CD4-positive, CD25-positive, alpha-beta regulatory T cell (primary cell): Measurements from ENCODE around the gene CA5B. TPM values are rescaled to one million over a fixed set of nuclear protein-coding genes. Genes with fewer than 3 reads are reported as not detected.
"Not testable (repeated sequence)": the region's sequence is repeated elsewhere in the genome, so short reads cannot be mapped to it uniquely, and the experiment has no call there.

Experiments
- ATAC-seq, 2 donors: fragments of 150-1000 bp; cut with Tn5 transposase; one replicate each; pipeline ENCODE4 v1.10.0; 2021; ENCODE audit warnings: low read depth in 2 of 2, moderate number of reproducible peaks in 2 of 2, moderate library complexity in 1 of 2
- DNase-seq, 3 donors: peaks; one replicate each; pipeline versions ENCODE4 v3.0.0 to v3.0.0-alpha.2; 2012 to 2022; ENCODE audit warnings: mixed read lengths in 1 of 3
- H3K27ac ChIP-seq: one replicate; pipeline ENCODE4 v1.7.0; 2013; ENCODE audit warnings: mild to moderate bottlenecking, low read length; ENCODE audit not compliant: insufficient read depth, poor library complexity, severe bottlenecking
- H3K27me3 ChIP-seq: one replicate; pipeline ENCODE4 v1.7.0; 2013; ENCODE audit warnings: low read length; ENCODE audit not compliant: control insufficient read depth, insufficient read depth
- H3K36me3 ChIP-seq: one replicate; pipeline ENCODE4 v1.7.0; 2013; ENCODE audit warnings: mild to moderate bottlenecking, low read length, moderate library complexity; ENCODE audit not compliant: control insufficient read depth, insufficient read depth
- H3K4me1 ChIP-seq: 2 replicates; pipeline ENCODE4 v1.7.0; 2013; ENCODE audit warnings: mild to moderate bottlenecking, low read length; ENCODE audit not compliant: insufficient read depth, control insufficient read depth, poor library complexity, severe bottlenecking
- H3K4me3 ChIP-seq: one replicate; pipeline ENCODE4 v1.7.0; 2013; ENCODE audit warnings: low read depth, mild to moderate bottlenecking, low read length, moderate library complexity
- H3K9me3 ChIP-seq, 2 experiments: 1 replicate in 1 of 2; 2 replicates in 1 of 2; pipeline ENCODE4 v1.7.0; 2013; ENCODE audit warnings: low read length in 2 of 2, mild to moderate bottlenecking in 1 of 2, moderate library complexity in 1 of 2; ENCODE audit not compliant: control insufficient read depth in 2 of 2
- H3K27ac Mint-ChIP-seq, 3 donors: one replicate each; pipeline ENCODE4 v1.8.0; 2020 to 2022; ENCODE audit warnings: mild to moderate bottlenecking in 3 of 3, mixed read lengths in 3 of 3, moderate library complexity in 2 of 3
- H3K27me3 Mint-ChIP-seq: one replicate; pipeline ENCODE4 v1.8.0; 2022; ENCODE audit warnings: mild to moderate bottlenecking, mixed read lengths
- H3K36me3 Mint-ChIP-seq: one replicate; pipeline ENCODE4 v1.8.0; 2020; ENCODE audit warnings: mixed read lengths
- H3K4me1 Mint-ChIP-seq, 4 donors: one replicate each; pipeline ENCODE4 v1.8.0; 2020 to 2022; ENCODE audit warnings: mixed read lengths in 4 of 4, mild to moderate bottlenecking in 1 of 4
- H3K4me3 Mint-ChIP-seq, 4 donors: one replicate each; pipeline ENCODE4 v1.8.0; 2020 to 2022; ENCODE audit warnings: mild to moderate bottlenecking in 4 of 4, mixed read lengths in 4 of 4, moderate library complexity in 3 of 4
- H3K9me3 Mint-ChIP-seq, 7 donors: one replicate each; pipeline ENCODE4 v1.8.0; 2020 to 2022; ENCODE audit warnings: mixed read lengths in 7 of 7, mild to moderate bottlenecking in 3 of 7, moderate library complexity in 2 of 7
- polyA plus RNA-seq, 4 donors: library from polyadenylated mRNA; unstranded; fragments of 300-500 nt; fragmentation: Illumina TruSeq; gene quantifications; one replicate each; pipeline ENCODE4 v1.2.3, GENCODE V29; 2021
- total RNA-seq: library from RNA; stranded (reverse); gene quantifications from one replicate; pipeline ENCODE4 v1.2.3, GENCODE V29; 2022

Gene CA5B
- total and polyA plus RNA-seq, 5 donors from 2014 or later = 34.9 to 74.3 (median 52.5) TPM

DNA sequence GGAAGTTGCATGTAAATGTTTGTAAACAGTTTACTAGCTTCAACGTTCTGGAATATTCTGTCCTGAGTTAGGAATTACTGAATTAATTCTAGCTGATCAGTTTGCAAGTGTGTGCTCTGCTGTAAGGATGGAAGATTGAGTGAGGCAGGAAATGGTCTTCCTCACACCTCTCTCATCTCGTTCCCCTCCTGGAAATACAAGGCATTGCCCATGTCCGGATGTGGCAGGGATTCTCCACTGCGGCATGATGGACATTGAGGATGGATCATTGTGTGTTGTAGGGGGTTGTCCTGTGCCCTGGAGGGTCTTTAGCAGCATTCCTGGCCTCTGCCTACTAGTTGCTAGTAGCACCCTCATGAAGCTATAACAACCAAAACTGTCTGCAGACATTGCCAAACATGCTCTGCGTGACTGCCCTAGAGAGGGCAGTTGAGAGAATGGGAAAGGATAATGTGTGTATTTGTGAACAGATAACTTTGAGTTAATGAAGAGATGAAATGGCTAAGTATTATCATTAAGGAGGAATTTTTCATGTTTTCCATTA is 12.6 kb downstream of the CA5B start:
- no peaks in the 10 kb centered on the region for H3K36me3 ChIP-seq
- H3K9me3 ChIP-seq = no peaks in the 10 kb centered on the region
- peak overlapping the region; percentile 90 to 98 (median 94) for H3K27ac Mint-ChIP-seq
- peak in 1 of 2 donors; percentile 33 for ATAC-seq
- H3K36me3 Mint-ChIP-seq = peaks cover 35% of the 10 kb centered on the region
- peak overlapping the region; percentile 93 for H3K27ac ChIP-seq
- H3K27me3 Mint-ChIP-seq = peaks cover 7% of the 10 kb centered on the region
- H3K9me3 Mint-ChIP-seq = peaks cover 0 to 2% (median 0%) of the 10 kb centered on the region in 7 donors
- H3K4me3 Mint-ChIP-seq = peak overlapping the region; percentile 70 to 93 (median 78)
- peaks cover 23 to 89% (median 44%) of the 10 kb centered on the region in 4 donors for H3K4me1 Mint-ChIP-seq
- peak overlapping the region; percentile 68 for H3K4me3 ChIP-seq
- H3K4me1 ChIP-seq = peaks cover 51% of the 10 kb centered on the region
- DNase-seq = peak in 1 of 3 donors; percentile 37
- no peaks in the 10 kb centered on the region for H3K27me3 ChIP-seq

DNA sequence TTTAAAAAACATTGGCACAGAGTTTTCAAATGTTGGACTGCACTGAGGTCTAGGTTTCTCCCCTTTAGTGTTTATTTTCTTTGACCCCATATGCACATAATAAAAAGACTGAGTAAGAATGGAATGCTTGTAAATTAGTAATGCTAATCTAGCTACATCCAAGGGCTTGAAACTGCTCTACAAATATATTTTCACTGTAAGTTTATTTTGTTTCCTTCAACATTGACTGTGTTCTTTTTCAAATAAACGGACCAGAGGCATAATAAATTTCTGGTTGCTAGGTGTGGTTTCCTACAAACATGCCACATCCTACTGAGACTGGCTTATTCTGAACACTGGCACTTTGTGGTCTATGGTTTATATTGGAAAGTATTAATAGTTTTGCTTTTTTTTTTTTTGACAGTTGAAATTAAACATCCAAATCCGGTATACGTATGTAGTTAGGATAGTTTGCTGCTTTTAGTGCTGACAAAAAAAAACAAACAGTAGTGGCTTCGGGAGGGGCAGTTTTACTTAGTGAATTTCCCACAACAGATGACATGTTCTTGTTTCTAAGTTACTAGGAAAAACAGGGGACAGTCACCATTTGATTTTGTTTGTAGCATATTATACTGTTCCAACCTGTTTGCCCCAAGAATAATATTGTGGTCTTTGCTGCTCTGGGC is 13.2 kb downstream of the CA5B start:
- H3K27ac ChIP-seq = peak overlapping the region; percentile 93
- peak overlapping the region; percentile 90 to 98 (median 94) for H3K27ac Mint-ChIP-seq
- H3K36me3 ChIP-seq = no peaks in the 10 kb centered on the region
- peak overlapping the region; percentile 70 to 93 (median 78) for H3K4me3 Mint-ChIP-seq
- H3K4me3 ChIP-seq = peak overlapping the region; percentile 68
- peaks cover 36% of the 10 kb centered on the region for H3K36me3 Mint-ChIP-seq
- H3K9me3 Mint-ChIP-seq = peaks cover 0 to 2% (median 0%) of the 10 kb centered on the region in 7 donors
- peaks cover 23 to 92% (median 48%) of the 10 kb centered on the region in 4 donors for H3K4me1 Mint-ChIP-seq
- peaks cover 12% of the 10 kb centered on the region for H3K27me3 Mint-ChIP-seq
- H3K9me3 ChIP-seq = no peaks in the 10 kb centered on the region
- ATAC-seq (peak; percentile 79 to 85), DNase-seq (peak; percentile 6 to 86 (median 86))
- H3K4me1 ChIP-seq = peaks cover 51% of the 10 kb centered on the region
- H3K27me3 ChIP-seq = no peaks in the 10 kb centered on the region

DNA sequence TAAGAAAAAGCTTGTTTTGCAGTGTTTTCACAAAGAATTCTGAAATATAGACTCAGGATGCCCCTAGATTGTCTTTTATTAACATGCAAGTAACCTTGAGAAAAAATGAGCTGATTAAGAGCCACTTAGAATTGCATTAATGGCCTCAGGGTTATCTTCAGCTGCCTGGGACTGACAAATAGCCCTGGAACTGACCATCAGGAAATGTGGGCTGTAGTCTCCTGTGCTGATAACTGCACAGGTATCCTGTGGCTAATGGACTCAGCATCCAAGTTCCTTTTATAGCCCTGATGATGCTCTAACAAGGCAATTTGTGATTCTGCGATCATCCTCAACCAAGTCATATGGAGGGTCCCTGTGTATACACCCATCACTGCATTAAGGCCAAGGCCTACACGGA is 17.0 kb downstream of the CA5B start:
- peaks cover 12% of the 10 kb centered on the region for H3K27me3 Mint-ChIP-seq
- no peak for ATAC-seq
- Histone ChIP-seq H3K27me3 (no peaks in the 10 kb centered on the region), H3K36me3 (no peaks in the 10 kb centered on the region), H3K4me3 (no peak overlapping the region), H3K9me3 (no peaks in the 10 kb centered on the region), H3K4me1 (peaks cover 52% of the 10 kb centered on the region), H3K27ac (no peak overlapping the region)
- H3K4me1 Mint-ChIP-seq = peaks cover 20 to 88% (median 41%) of the 10 kb centered on the region in 4 donors
- H3K36me3 Mint-ChIP-seq = peaks cover 22% of the 10 kb centered on the region
- no peak overlapping the region for H3K4me3 Mint-ChIP-seq
- no peak for DNase-seq
- no peaks in the 10 kb centered on the region for H3K9me3 Mint-ChIP-seq
- H3K27ac Mint-ChIP-seq = peak overlapping the region in 2 of 3 donors; percentile 38 to 70

DNA sequence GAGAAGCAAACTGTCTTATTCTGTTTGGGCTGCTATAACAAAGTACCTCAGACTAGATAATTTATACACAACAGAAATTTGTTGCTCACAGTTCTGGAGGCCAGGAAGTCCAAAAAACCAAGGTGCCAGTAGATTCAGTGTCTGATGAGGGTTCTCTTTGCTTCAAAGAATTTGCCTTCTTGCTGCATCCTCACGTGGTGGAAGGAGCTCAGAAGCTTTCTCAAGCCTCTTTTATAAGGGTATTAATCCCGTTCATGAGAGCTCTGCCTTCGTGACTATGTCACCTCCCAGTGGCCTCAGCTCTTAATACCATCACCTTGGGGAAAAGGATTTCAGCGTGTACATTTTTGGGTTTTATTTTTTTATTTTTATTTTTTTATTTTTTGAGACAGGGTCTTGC is 20.1 kb downstream of the CA5B start:
- Histone ChIP-seq H3K27ac (no peak overlapping the region), H3K4me3 (no peak overlapping the region), H3K4me1 (peaks cover 36% of the 10 kb centered on the region), H3K36me3 (no peaks in the 10 kb centered on the region), H3K9me3 (no peaks in the 10 kb centered on the region), H3K27me3 (no peaks in the 10 kb centered on the region)
- DNase-seq (peak in 2 of 3 donors; percentile 26 to 43), ATAC-seq (peak; percentile 53 to 60)
- H3K27me3 Mint-ChIP-seq = peaks cover 9% of the 10 kb centered on the region
- H3K9me3 Mint-ChIP-seq = no peaks in the 10 kb centered on the region
- H3K4me3 Mint-ChIP-seq = peak overlapping the region in 3 of 4 donors; percentile 4 to 27 (median 15)
- H3K4me1 Mint-ChIP-seq = peaks cover 6 to 75% (median 40%) of the 10 kb centered on the region in 4 donors
- H3K27ac Mint-ChIP-seq = peak overlapping the region; percentile 53 to 87 (median 82)
- peaks cover 19% of the 10 kb centered on the region for H3K36me3 Mint-ChIP-seq

DNA sequence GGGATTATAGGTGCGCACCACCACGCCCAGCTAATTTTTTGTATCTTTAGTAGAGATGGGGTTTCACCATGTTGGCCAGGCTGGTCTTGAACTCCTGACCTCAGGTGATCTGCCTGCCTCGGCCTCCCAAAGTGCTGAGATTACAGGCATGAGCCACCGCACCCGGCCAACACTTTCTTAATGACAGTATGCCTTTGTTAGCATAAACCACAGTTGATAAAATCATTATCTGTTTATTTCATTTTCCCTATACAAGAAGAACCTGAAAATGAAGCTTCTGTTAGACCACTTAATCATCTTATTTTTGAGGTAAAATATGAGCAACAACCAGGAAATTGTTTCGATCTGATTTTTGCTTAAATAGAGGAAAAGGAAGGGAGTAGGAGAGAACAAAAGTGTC is 21.8 kb downstream of the CA5B start:
- not testable (repeated sequence) for ATAC-seq, H3K36me3 ChIP-seq, H3K4me3 ChIP-seq, H3K27me3 Mint-ChIP-seq, DNase-seq, H3K9me3 Mint-ChIP-seq, H3K27me3 ChIP-seq, H3K9me3 ChIP-seq
- H3K27ac ChIP-seq = peak overlapping the region; percentile 33
- peaks cover 24% of the 10 kb centered on the region for H3K4me1 ChIP-seq
- Mint-ChIP-seq H3K36me3 (peaks cover 26% of the 10 kb centered on the region), H3K27ac (peak overlapping the region; percentile 78 to 83 (median 82)), H3K4me1 (peaks cover 6 to 59% (median 35%) of the 10 kb centered on the region in 4 donors), H3K4me3 (peak overlapping the region in 1 of 4 donors; percentile 12)

DNA sequence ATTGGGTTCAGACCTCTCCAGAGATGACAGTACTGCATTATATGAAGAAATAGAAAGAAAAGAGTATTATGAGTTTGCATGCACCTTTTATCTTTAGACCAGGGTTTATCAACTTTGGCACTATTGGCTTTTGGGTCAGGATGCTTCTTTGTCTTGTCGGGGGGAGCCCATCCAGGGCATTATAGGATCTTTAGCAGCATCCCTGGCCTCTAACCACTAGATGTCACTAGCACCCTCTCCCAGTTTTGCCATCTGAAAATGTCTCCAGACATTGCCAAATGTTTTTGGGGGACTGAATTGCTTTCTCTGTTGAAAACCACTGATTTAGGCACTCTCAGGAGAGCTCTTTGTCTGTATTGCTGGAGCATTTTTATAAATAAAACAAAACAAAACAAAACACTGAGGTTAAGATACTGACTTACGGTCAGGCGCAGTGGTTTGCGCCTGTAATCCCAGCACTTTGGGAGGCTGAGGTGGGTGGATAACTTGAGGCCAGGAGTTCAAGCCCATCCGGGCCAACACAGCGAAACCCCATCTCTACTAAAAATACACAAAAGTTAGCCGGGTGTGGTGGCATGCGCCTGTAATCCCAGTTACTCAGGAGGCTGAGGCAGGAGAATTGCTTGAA is 23.6 kb downstream of the CA5B start:
- Mint-ChIP-seq H3K36me3 (peaks cover 25% of the 10 kb centered on the region), H3K27me3 (peaks cover 5% of the 10 kb centered on the region), H3K4me3 (peak overlapping the region in 2 of 4 donors; percentile 8 to 35), H3K27ac (peak overlapping the region; percentile 56 to 84 (median 78)), H3K9me3 (no peaks in the 10 kb centered on the region), H3K4me1 (peaks cover 12 to 47% (median 29%) of the 10 kb centered on the region in 4 donors)
- ATAC-seq = peak in 1 of 2 donors; percentile 53
- Histone ChIP-seq H3K27me3 (no peaks in the 10 kb centered on the region), H3K9me3 (no peaks in the 10 kb centered on the region), H3K4me1 (peaks cover 24% of the 10 kb centered on the region), H3K27ac (no peak overlapping the region), H3K36me3 (no peaks in the 10 kb centered on the region), H3K4me3 (no peak overlapping the region)
- DNase-seq = peak in 2 of 3 donors; percentile 56 to 67

DNA sequence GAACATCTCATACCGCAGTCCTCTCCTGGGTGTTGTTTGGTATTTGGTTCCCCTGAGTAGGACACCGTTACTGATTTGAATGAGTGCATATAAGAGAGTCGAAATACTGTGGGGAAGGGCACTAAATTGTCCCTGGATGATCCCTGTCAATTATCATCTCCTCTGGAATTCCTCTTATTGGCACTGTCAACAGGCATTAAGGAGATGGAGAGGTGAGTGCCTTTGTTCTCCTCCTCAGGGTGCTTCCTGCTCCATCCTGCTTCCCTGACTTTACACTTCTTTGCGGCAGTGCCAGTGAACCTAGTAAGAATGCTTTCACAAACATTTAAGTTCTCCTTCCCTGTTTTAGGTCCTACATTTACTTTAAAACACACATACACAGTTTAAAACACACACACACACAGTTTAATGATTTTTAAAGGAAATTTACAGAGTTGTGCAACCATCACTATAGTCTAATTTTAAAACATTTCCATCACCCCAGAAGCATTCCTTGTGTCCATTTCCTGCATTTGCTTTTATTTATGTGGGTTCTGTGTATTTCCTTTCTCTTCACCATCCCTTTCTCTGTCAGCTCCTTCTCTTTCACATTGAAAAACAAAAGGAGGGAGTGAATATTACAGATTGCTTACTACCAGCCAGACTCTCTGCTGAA is 31.4 kb downstream of the CA5B start:
- Mint-ChIP-seq H3K27ac (peak overlapping the region in 2 of 3 donors; percentile 33 to 45), H3K27me3 (no peaks in the 10 kb centered on the region), H3K36me3 (peaks cover 40% of the 10 kb centered on the region), H3K4me3 (no peak overlapping the region), H3K4me1 (peaks cover 0 to 17% (median 7%) of the 10 kb centered on the region in 4 donors), H3K9me3 (peaks cover 0 to 2% (median 0%) of the 10 kb centered on the region in 7 donors)
- ATAC-seq (no peak), DNase-seq (no peak)
- Histone ChIP-seq H3K4me3 (no peak overlapping the region), H3K4me1 (no peaks in the 10 kb centered on the region), H3K9me3 (no peaks in the 10 kb centered on the region), H3K27ac (no peak overlapping the region), H3K27me3 (no peaks in the 10 kb centered on the region), H3K36me3 (peaks cover 16% of the 10 kb centered on the region)
